WERI-Rb-1 (cell line): ENCODE data around the gene ACTN4.
A peak's percentile ranks its signal among the peaks of the same experiment; 100 is the strongest.

Experiments used
- DNase-seq: peaks from one replicate; pipeline ENCODE4 v3.0.0-alpha.2; 2020
- H3K27ac ChIP-seq: fragments of 250-450 bp; sonication (Bioruptor Pico); 2 replicates; pipeline ENCODE4 v1.5.1; 2020; ENCODE audit warnings: mild to moderate bottlenecking, moderate library complexity
- H3K27me3 ChIP-seq: fragments of 250-450 bp; sonication (Bioruptor Pico); 2 replicates; pipeline ENCODE4 v1.5.1; 2021; ENCODE audit warnings: mild to moderate bottlenecking, low read depth, moderate library complexity; ENCODE audit not compliant: insufficient read depth, severe bottlenecking
- H3K36me3 ChIP-seq: fragments of 250-450 bp; sonication (Bioruptor Pico); 2 replicates; pipeline ENCODE4 v1.5.1; 2020; ENCODE audit warnings: mild to moderate bottlenecking, moderate library complexity
- H3K4me3 ChIP-seq: 2 replicates; pipeline ENCODE4 v1.5.1; 2011; ENCODE audit warnings: low read depth, mild to moderate bottlenecking, control low read depth, low read length
- H3K9me3 ChIP-seq: fragments of 250-450 bp; sonication (Bioruptor Pico); 2 replicates; pipeline ENCODE4 v1.5.1; 2021; ENCODE audit warnings: mild to moderate bottlenecking, moderate library complexity; ENCODE audit not compliant: severe bottlenecking
- CTCF ChIP-seq: IDR thresholded peaks from 2 replicates; pipeline ENCODE4 v1.5.1; 2011; ENCODE audit warnings: low read depth, mild to moderate bottlenecking, control low read depth, inconsistent platforms, low read length

ACTN4 gene

GRCh38 chr19:38708413-38709024, 61.1 kb downstream of the ACTN4 start:
- H3K9me3 ChIP-seq: no peaks in the 10 kb centered on the region
- H3K36me3 ChIP-seq: peaks cover 99% of the 10 kb centered on the region
- H3K4me3 ChIP-seq: no peak overlapping the region
- H3K27ac ChIP-seq: no peak overlapping the region
- no peaks in the 10 kb centered on the region for H3K27me3 ChIP-seq
- TF ChIP-seq CTCF: no peak
- no peak for DNase-seq

- Histone ChIP-seq H3K27ac (peak overlapping the region; percentile 39), H3K4me3 (no peak overlapping the region), H3K36me3 (peaks cover 99% of the 10 kb centered on the region), H3K27me3 (no peaks in the 10 kb centered on the region), H3K9me3 (no peaks in the 10 kb centered on the region)
- no peak for TF ChIP-seq CTCF
- DNase-seq: no peak
Measured at GRCh38 chr19:38709119-38709518, 61.7 kb downstream of the ACTN4 start.

GRCh38 chr19:38709671-38710415, 62.4 kb downstream of the ACTN4 start:
- TF ChIP-seq CTCF: no peak
- peak; percentile 47 for DNase-seq
- no peaks in the 10 kb centered on the region for H3K9me3 ChIP-seq
- H3K36me3 ChIP-seq: peaks cover 99% of the 10 kb centered on the region
- H3K4me3 ChIP-seq: no peak overlapping the region
- no peaks in the 10 kb centered on the region for H3K27me3 ChIP-seq
- peak overlapping the region; percentile 39 for H3K27ac ChIP-seq

- no peaks in the 10 kb centered on the region for H3K9me3 ChIP-seq
- TF ChIP-seq CTCF: no peak
- no peak for DNase-seq
- H3K36me3 ChIP-seq: peaks cover 99% of the 10 kb centered on the region
- H3K27me3 ChIP-seq: no peaks in the 10 kb centered on the region
- H3K4me3 ChIP-seq: no peak overlapping the region
- no peak overlapping the region; the same call in 1 of the 2 replicates for H3K27ac ChIP-seq
Measured at GRCh38 chr19:38710416-38710702, 62.9 kb downstream of the ACTN4 start.

- Histone ChIP-seq H3K4me3 (no peak overlapping the region), H3K36me3 (peaks cover 99% of the 10 kb centered on the region), H3K27ac (no peak overlapping the region; the same call in 1 of the 2 replicates), H3K27me3 (no peaks in the 10 kb centered on the region), H3K9me3 (no peaks in the 10 kb centered on the region)
- no peak for TF ChIP-seq CTCF
- no peak for DNase-seq
Measured at GRCh38 chr19:38710928-38711725, 63.7 kb downstream of the ACTN4 start.
